Measurements from ENCODE around the gene METAP1.

DNA sequence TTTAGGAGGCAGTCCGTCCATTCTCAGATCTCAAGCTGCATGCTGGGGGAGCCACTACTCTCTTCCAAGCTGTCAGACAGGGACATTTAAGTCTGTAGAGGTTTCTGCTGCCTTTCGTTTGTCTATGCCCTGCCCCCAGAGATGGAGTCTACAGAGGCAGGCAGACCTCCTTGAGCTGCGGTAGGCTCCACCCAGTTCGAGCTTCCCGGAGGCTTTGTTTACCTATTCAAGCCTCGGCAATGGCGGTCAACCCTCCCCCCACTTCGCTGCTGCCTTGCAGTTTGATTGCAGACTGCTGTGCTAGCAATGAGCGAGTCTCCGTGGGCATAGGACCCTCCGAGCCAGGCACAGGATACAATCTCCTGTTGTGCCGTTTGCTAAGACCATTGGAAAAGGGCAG, 103.8 kb downstream of the METAP1 start:
- TF ChIP-seq, protein P1, sequence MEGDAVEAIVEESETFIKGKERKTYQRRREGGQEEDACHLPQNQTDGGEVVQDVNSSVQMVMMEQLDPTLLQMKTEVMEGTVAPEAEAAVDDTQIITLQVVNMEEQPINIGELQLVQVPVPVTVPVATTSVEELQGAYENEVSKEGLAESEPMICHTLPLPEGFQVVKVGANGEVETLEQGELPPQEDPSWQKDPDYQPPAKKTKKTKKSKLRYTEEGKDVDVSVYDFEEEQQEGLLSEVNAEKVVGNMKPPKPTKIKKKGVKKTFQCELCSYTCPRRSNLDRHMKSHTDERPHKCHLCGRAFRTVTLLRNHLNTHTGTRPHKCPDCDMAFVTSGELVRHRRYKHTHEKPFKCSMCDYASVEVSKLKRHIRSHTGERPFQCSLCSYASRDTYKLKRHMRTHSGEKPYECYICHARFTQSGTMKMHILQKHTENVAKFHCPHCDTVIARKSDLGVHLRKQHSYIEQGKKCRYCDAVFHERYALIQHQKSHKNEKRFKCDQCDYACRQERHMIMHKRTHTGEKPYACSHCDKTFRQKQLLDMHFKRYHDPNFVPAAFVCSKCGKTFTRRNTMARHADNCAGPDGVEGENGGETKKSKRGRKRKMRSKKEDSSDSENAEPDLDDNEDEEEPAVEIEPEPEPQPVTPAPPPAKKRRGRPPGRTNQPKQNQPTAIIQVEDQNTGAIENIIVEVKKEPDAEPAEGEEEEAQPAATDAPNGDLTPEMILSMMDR (IDR thresholded peaks at IDR 0.05; ENCODE audit: insufficient read depth, low read length) = no peak
- no peak for TF ChIP-seq POLR2AphosphoS5 (IDR thresholded peaks at IDR 0.05; ENCODE audit: low read depth)
- no peak for TF ChIP-seq GABPA (IDR thresholded peaks at IDR 0.05; ENCODE audit: low read depth)
- TF ChIP-seq, protein P2, sequence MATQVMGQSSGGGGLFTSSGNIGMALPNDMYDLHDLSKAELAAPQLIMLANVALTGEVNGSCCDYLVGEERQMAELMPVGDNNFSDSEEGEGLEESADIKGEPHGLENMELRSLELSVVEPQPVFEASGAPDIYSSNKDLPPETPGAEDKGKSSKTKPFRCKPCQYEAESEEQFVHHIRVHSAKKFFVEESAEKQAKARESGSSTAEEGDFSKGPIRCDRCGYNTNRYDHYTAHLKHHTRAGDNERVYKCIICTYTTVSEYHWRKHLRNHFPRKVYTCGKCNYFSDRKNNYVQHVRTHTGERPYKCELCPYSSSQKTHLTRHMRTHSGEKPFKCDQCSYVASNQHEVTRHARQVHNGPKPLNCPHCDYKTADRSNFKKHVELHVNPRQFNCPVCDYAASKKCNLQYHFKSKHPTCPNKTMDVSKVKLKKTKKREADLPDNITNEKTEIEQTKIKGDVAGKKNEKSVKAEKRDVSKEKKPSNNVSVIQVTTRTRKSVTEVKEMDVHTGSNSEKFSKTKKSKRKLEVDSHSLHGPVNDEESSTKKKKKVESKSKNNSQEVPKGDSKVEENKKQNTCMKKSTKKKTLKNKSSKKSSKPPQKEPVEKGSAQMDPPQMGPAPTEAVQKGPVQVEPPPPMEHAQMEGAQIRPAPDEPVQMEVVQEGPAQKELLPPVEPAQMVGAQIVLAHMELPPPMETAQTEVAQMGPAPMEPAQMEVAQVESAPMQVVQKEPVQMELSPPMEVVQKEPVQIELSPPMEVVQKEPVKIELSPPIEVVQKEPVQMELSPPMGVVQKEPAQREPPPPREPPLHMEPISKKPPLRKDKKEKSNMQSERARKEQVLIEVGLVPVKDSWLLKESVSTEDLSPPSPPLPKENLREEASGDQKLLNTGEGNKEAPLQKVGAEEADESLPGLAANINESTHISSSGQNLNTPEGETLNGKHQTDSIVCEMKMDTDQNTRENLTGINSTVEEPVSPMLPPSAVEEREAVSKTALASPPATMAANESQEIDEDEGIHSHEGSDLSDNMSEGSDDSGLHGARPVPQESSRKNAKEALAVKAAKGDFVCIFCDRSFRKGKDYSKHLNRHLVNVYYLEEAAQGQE (IDR thresholded peaks at IDR 0.05; ENCODE audit: insufficient replicate concordance, low read depth) = no peak
